HG02759 (cell line): ENCODE results near the gene DGLUCY.
"Not testable (repeated sequence)": the region's sequence is repeated elsewhere in the genome, so short reads cannot be mapped to it uniquely, and the experiment has no call there.

Experiments
- ATAC-seq: cut with Tn5 transposase; IDR thresholded peaks from one replicate; pipeline ENCODE4 v1.9.1; 2021; ENCODE audit warnings: mild to moderate bottlenecking, moderate library complexity; ENCODE audit not compliant: unreplicated experiment

Gene DGLUCY

DNA sequence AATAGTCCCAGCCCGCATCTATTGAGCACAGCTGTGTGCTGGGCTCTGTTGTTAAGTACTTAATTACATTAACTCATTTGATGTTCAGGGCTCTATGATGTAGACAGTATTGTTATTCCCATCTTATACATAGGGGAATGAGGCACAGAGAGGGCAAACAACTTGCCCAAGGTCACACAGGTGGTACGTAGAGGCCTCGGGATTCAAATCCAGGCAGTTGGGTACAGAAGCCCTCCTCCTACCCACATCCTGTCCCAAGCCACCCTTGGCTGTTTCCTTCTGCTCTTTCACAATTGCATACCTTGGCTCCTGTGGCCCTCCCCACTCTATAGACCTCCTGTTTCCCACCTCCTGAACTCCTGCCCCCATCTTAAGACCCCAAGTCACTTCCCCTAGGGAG lies 140.6 kb downstream of the DGLUCY start:
- no peak for ATAC-seq

GRCh38 chr14:91255026-91255695 lies 141.3 kb downstream of the DGLUCY start:
- ATAC-seq: no peak

DNA sequence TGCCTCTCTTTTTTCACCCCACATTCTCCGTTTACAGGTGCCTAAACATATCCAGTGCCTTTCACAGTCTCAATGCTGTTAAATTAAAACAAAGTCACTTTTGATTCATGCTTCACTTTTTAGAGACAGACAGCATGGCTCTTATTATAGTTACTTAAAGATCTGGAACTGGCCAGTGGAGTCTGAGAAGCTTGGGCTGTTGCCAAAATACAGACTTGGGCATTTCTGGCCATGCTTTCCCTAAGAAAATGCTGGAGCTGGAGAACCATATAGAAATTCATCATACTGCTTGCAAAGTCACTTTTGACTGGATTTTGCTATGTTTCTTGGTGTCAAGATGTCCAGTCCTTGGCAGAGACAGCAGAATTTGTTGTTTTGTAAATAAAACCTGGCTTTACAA lies 142.8 kb downstream of the DGLUCY start:
- no peak for ATAC-seq

- no peak for ATAC-seq
Measured at GRCh38 chr14:91257328-91258010, 143.6 kb downstream of the DGLUCY start.

DNA sequence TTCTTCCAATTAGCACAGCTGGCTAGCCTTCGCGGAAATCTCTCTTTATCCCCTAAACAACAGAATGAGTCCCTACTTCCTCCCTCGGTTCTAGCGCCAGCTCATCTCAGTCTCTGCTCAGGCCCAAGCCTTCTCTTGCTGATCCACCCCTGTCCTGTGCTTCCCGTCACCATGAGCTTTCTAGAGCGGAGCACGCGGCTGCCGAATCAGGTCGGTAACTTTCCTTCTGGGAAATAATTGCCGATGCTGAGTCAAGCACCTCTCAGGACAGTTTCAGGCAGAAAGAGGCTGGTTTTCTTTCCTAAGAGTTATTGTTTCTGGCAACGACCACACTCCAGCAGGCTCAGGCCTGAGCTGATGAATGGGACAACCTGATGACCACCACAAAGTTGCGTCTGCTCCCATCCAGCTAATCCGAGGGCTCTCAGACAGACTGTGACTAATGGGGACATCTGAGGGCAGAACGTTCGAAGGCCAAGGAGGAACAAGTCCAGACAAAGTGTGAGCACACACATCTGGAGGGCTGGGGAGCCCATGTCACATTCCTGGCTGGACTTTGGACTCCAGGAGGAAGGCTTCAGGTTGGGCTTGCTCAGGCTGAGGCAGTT lies 144.2 kb downstream of the DGLUCY start:
- ATAC-seq: no peak

DNA sequence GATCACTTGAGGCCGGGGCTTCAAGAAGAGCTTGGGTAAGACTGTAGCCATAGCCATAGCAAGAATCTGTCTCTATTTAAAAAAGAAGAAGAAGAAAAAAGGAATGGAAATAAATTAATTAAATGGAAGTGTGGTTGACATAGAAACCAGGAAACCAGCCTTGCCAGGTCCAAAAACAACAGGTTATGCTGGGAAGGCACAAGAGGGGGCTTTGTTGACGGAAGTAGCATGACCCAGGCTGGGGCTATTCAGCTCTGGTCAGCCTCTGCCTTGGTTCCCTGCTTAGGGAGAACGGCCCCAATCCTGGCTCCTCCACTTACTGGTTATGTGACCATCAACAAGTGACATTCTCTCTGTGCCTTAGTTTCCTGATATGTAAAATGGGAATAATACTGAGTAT lies 145.0 kb downstream of the DGLUCY start:
- no peak for ATAC-seq

DNA sequence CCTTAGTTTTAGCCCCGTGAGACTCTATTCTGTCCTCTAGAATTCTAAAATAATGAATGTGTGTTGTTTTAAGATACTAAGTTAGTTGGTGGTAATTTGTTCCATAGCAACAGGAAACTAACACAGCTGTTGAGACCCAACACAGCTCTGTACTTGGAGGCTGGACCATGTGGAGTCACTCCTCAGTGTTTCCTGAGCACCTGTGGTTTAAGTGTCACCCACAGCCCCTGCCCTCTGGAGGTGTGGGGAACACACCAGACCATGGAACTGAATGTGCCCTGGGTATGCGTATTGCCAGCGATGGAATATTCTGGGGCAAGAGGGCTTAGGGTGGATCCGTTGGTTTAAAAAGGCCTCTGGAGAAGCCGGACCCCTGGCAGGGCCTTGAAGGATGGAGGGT lies 147.2 kb downstream of the DGLUCY start:
- ATAC-seq: no peak

DNA sequence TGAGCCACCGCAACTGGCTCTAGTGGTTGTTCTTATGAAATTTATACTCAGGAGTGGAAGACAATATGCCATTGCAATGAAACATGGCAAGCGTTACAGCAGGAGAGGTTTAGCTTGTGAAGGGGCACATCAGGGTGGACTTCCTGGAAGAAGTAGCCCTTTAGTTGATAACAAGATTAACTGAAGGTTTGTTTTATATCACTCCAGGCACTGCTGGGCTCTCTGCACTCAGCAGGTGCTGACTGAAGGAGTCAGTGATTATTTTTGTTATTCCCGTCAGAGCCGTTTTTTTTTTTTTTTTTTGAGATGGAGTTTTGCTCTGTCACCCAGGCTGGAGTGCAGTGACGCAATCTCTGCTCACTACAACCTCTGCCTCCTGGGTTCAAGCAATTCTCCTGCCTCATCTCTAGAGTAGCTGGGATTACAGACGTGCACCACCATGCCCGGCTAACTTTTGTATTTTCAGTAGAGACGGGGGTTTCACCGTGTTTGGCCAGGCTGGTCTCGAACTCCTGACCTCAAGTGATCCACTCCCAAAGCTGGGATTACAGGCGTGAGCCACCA lies 148.2 kb downstream of the DGLUCY start:
- ATAC-seq: no peak

DNA sequence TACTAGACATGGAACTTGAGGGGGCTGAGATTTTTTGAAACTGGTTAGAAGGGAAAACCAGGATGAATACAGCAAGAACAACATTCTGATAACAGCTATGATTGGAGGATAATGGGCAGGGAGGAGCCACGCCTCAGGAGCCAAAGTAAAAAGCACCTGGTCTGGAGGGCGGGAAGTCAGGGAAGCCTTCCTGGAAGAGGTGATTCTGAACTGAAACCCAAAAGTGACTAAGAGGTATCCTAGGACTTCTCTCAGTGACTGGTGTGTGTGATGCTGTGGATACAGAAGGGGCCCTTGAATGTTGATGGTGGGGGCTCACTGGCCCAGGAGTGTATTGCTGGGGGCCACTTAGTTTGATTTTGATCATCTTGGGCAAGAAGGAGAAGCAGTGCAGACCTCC lies 149.5 kb downstream of the DGLUCY start:
- no peak for ATAC-seq

- no peak for ATAC-seq
Measured at GRCh38 chr14:91264151-91265150, 150.6 kb downstream of the DGLUCY start.

- no peak for ATAC-seq
Measured at GRCh38 chr14:91265404-91265803, 151.5 kb downstream of the DGLUCY start.

GRCh38 chr14:91266276-91266675 lies 152.4 kb downstream of the DGLUCY start:
- ATAC-seq: not testable (repeated sequence)

DNA sequence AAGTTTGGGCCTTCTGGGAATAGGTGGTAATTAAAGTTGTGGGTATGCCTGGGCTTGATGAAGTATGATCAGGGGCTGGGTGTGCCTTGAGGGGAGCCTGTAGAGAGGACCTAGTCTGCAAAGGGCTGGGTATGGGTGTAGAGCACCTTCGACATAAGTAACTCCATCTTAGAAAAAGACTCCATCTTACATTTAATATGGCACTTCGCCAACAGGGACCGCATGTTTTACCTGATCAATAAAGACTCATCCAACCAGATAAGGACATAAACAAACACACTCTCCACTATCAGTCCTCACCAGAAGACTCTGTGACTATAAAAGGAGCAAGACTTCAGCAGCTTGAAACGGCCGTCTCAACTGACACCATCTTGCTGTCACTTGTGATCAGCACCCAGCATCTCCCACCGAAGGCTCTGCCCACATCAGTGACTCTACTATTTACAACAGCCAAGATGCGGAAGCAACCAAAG lies 154.1 kb downstream of the DGLUCY start:
- ATAC-seq: no peak

GRCh38 chr14:91269076-91269991 lies 155.5 kb downstream of the DGLUCY start:
- no peak for ATAC-seq

GRCh38 chr14:91270188-91270587 lies 156.3 kb downstream of the DGLUCY start:
- no peak for ATAC-seq

DNA sequence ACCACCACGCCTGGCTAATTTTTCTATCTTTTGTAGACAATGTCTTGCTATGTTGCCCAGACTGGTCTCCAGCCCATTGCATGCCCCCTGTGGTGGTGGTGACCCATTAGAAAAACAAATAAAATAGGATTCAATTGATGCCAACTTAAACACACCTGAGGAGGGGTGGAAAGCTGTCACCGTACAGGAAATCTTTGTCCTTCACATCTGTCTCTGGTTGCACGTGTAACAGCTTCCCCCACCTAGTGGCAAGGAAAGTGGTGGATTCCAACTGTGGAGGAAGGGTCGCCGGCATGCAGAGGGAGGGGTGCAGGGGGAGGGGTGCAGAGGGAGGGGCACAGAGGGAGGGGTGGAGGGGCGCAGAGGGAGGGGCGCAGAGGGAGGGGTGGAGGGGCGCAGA lies 156.7 kb downstream of the DGLUCY start:
- ATAC-seq: no peak

DNA sequence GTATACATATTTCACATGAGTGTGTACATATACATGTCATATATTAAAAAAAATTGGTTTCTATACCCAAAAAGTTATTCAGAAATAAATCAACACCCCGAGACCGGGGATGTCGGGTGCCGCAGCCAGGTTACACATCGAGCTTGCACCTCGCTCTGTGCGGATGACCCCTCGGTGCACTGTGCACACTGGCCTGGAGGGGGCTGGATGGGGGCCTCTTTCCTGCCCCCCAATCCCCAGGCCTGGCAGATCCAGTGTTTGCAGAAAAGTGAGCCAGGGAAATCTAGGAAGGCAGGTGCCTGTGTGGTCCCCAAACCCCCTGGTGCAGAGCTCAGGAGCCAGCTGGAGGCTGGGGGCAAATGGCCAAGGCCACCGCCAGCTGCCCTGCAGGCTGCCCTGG lies 157.8 kb downstream of the DGLUCY start:
- no peak for ATAC-seq

DNA sequence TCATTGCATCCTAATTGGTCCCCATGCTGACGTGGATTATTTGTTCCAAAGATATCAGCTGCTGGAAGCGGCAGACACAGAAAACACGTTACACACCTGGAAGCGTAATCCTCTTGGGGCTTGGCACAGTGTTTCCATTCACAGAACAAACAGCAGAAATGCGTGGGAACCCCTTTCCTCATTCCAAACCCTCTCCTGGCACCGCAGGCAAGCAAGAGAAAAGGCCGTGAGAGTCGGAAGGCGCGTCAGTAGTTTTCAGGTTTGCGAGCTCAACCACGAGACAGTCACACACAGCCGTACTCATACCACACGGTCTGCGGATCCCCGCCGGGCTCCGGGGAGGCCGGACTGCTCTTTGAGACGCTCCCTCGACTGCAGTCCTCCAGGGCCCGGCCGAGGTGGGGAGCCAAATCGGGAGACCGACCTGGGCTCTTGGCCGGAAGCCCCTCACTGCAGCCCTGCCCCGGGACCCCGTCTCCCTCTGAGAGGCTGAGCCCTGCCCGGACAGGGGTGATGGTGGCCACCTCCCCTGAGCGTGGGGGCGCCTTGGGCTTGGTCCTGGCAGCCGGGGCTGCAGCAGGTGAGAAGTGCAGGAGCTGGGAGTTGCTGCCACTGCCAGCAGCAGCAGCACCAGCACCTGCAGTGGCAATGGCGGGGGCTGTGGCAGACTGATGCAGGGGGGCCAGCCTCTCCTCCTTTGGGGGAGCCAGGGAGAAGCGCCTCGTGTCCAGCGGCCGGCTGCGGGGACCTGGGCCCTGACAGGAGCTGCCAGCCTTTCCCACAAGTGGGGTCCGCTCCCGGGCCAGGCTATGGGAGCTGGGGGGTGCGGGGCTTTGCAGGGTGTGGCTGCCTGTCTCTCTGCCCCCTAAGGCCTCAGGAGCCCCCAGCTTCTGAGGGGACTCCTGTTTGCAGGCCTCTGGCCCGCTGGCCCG lies 158.7 kb downstream of the DGLUCY start:
- ATAC-seq: no peak
